Esophagus squamous epithelium (tissue), 5 donors: ENCODE data around the gene KCNS3. TPM values are rescaled to one million over a fixed set of nuclear protein-coding genes. Genes with fewer than 3 reads are reported as not detected.

Source experiments
- DNase-seq: peaks from one replicate; lab custom pipeline; 2025; lab: John Stamatoyannopoulos, UW
- H3K27ac ChIP-seq, 4 donors: fragments of 200-600 bp; sonication (generic); one replicate each; pipeline ENCODE4 v1.5.1; 2016 to 2019; ENCODE audit warnings: mild to moderate bottlenecking in 1 of 4
- H3K27me3 ChIP-seq, 4 donors: fragments of 200-600 bp; sonication (generic); 1 replicate in 3 of 4; 2 replicates in 1 of 4; pipeline versions ENCODE4 v1.5.1 to v1.6.0; 2017 to 2021; ENCODE audit warnings: antibody characterized with exemption in 1 of 4
- H3K36me3 ChIP-seq, 3 donors: fragments of 200-600 bp; sonication (generic); one replicate each; pipeline ENCODE4 v1.5.1; 2016 to 2019
- H3K4me1 ChIP-seq, 3 donors: fragments of 200-600 bp; sonication (generic); one replicate each; pipeline ENCODE4 v1.5.1; 2017 to 2019
- H3K4me3 ChIP-seq, 4 donors: fragments of 200-600 bp; sonication (generic); 1 replicate in 3 of 4; 2 replicates in 1 of 4; pipeline ENCODE4 v1.5.1; 2016 to 2019; ENCODE audit warnings: mild to moderate bottlenecking in 2 of 4, moderate library complexity in 1 of 4
- H3K9me3 ChIP-seq, 3 donors: fragments of 200-600 bp; sonication (generic); one replicate each; pipeline ENCODE4 v1.5.1; 2016 to 2019
- CTCF ChIP-seq, 6 experiments: fragments of 450-650 bp in 4 of 6; fragments of 200-600 bp in 2 of 6; sonication (generic) in 2 of 6; IDR thresholded peaks; one replicate each; pipeline ENCODE4 v1.5.1; 2016 to 2019; ENCODE audit warnings: antibody characterized with exemption in 6 of 6, mild to moderate bottlenecking in 4 of 6, moderate library complexity in 4 of 6
- POLR2A ChIP-seq, 4 donors: fragments of 450-650 bp; IDR thresholded peaks; one replicate each; pipeline ENCODE4 v1.6.1; 2017; ENCODE audit warnings: antibody characterized with exemption in 4 of 4, mild to moderate bottlenecking in 4 of 4, moderate library complexity in 3 of 4
- WGBS, 2 donors: methylation state at CpG; one replicate each; pipeline ENCODE4 v1.1.5; 2018; 5-methylcytosine and 5-hydroxymethylcytosine counted together
- intact Hi-C: fragments of 100-400 bp; cut with DNase I; formaldehyde crosslinking; loops from one replicate; pipeline ENCODE4 v1.15.0; 2022
- total RNA-seq, 4 donors: library from RNA; depleted of rRNA; stranded (reverse); fragments of >200 nt; gene quantifications; one replicate each; pipeline ENCODE4 v1.1.0, GENCODE V29; 2016
- donor health status: DM: yes; HTN: yes; CAD: no.

Gene KCNS3
- total RNA-seq, 4 donors from 2014 or later, result 8.6 to 33.5 (median 21.5) TPM

GRCh38 chr2:17863539-17863938 lies 14.9 kb upstream of the KCNS3 start:
- Histone ChIP-seq H3K4me1 (peaks cover 0 to 10% (median 0%) of the 10 kb centered on the region in 3 donors), H3K4me3 (no peak overlapping the region), H3K27ac (no peak overlapping the region), H3K36me3 (no peaks in the 10 kb centered on the region), H3K9me3 (no peaks in the 10 kb centered on the region), H3K27me3 (peaks cover 0 to 24% (median 0%) of the 10 kb centered on the region in 4 donors)
- TF ChIP-seq POLR2A (IDR thresholded peaks at IDR 0.05), result no peak
- TF ChIP-seq CTCF (IDR thresholded peaks at IDR 0.05), result no peak
- intact Hi-C loops, result no loop called here
- WGBS, 2 donors, result 22 to 63% methylated on average over 4 of the region's 4 CpGs
- no peak for DNase-seq

GRCh38 chr2:17864676-17865075 lies 13.8 kb upstream of the KCNS3 start:
- Histone ChIP-seq H3K27ac (no peak overlapping the region), H3K36me3 (no peaks in the 10 kb centered on the region), H3K9me3 (no peaks in the 10 kb centered on the region), H3K4me1 (peaks cover 0 to 10% (median 0%) of the 10 kb centered on the region in 3 donors), H3K27me3 (peaks cover 0 to 13% (median 0%) of the 10 kb centered on the region in 4 donors), H3K4me3 (no peak overlapping the region)
- WGBS, 2 donors, result 33 to 64% methylated on average over 1 of the region's 1 CpG
- TF ChIP-seq CTCF (IDR thresholded peaks at IDR 0.05) (no peak), POLR2A (IDR thresholded peaks at IDR 0.05) (no peak)
- no peak for DNase-seq
- intact Hi-C loops, result no loop called here

GRCh38 chr2:17867133-17867532 lies 11.3 kb upstream of the KCNS3 start:
- WGBS, 2 donors, result 58 to 67% methylated on average over 2 of the region's 2 CpGs
- no peak overlapping the region for H3K27ac ChIP-seq
- no peak overlapping the region for H3K4me3 ChIP-seq
- DNase-seq, result no peak
- H3K9me3 ChIP-seq, result no peaks in the 10 kb centered on the region
- intact Hi-C loops, result no loop called here
- peaks cover 0 to 10% (median 0%) of the 10 kb centered on the region in 3 donors for H3K4me1 ChIP-seq
- H3K27me3 ChIP-seq, result peaks cover 0 to 8% (median 0%) of the 10 kb centered on the region in 4 donors
- H3K36me3 ChIP-seq, result no peaks in the 10 kb centered on the region
- TF ChIP-seq CTCF (IDR thresholded peaks at IDR 0.05) (no peak), POLR2A (IDR thresholded peaks at IDR 0.05) (no peak)

- no peak for DNase-seq
- H3K27me3 ChIP-seq, result peaks cover 0 to 21% (median 0%) of the 10 kb centered on the region in 4 donors
- WGBS, 2 donors, result 67 to 83% methylated on average over 4 to 5 of the region's 5 CpGs
- TF ChIP-seq POLR2A (IDR thresholded peaks at IDR 0.05), result no peak
- TF ChIP-seq CTCF (IDR thresholded peaks at IDR 0.05), result no peak
- intact Hi-C loops, result no loop called here
- H3K36me3 ChIP-seq, result no peaks in the 10 kb centered on the region
- H3K27ac ChIP-seq, result no peak overlapping the region
- H3K4me1 ChIP-seq, result no peaks in the 10 kb centered on the region
- H3K4me3 ChIP-seq, result no peak overlapping the region
- no peaks in the 10 kb centered on the region for H3K9me3 ChIP-seq
Measured at GRCh38 chr2:17869128-17869527, 9.3 kb upstream of the KCNS3 start.

GRCh38 chr2:17871639-17872038 lies 6.8 kb upstream of the KCNS3 start:
- Histone ChIP-seq H3K27ac (no peak overlapping the region), H3K4me1 (no peaks in the 10 kb centered on the region), H3K27me3 (peaks cover 0 to 41% (median 0%) of the 10 kb centered on the region in 4 donors), H3K9me3 (no peaks in the 10 kb centered on the region), H3K4me3 (no peak overlapping the region), H3K36me3 (no peaks in the 10 kb centered on the region)
- no peak for TF ChIP-seq CTCF (IDR thresholded peaks at IDR 0.05)
- no peak for TF ChIP-seq POLR2A (IDR thresholded peaks at IDR 0.05)
- 75 to 81% methylated on average over 4 to 5 of the region's 5 CpGs for WGBS, 2 donors
- no peak for DNase-seq
- intact Hi-C loops, result no loop called here
